ENCODE measurements around the gene KCNQ2.

- TF ChIP-seq EZH2 (IDR thresholded peaks at IDR 0.05; ENCODE audit: low read depth, unreplicated experiment) = no peak
- TF ChIP-seq CREB1 (CRISPR knock-in tag; IDR thresholded peaks at IDR 0.05; ENCODE audit: low read depth) = no peak
- TF ChIP-seq CTCF (conservative IDR thresholded peaks at IDR 0.05; ENCODE audit: low read depth in 2 of 2) = no peak
- no peak for TF ChIP-seq EZH2phosphoT487 (IDR thresholded peaks at IDR 0.05; ENCODE audit: unreplicated experiment)
- no peak for TF ChIP-seq POLR2AphosphoS5 (IDR thresholded peaks at IDR 0.05; ENCODE audit: low read depth)
Observed at GRCh38 chr20:63491078-63491477, 18.6 kb upstream of the KCNQ2 start.

Measured in GM23338 (cell line).